NOMO-1 (cell line): Measurements from ENCODE around the gene SYNE2.

Experiments
- DNase-seq, 2 experiments: peaks; one replicate each; lab custom pipeline; 2025; ENCODE audit not compliant: unreplicated experiment in 2 of 2; lab: John Stamatoyannopoulos, UW

SYNE2 gene

GRCh38 chr14:64061706-64062105 is 208.9 kb downstream of the SYNE2 start:
- DNase-seq, result no peak

GRCh38 chr14:64062381-64063115 is 209.7 kb downstream of the SYNE2 start:
- DNase-seq, result no peak

DNA sequence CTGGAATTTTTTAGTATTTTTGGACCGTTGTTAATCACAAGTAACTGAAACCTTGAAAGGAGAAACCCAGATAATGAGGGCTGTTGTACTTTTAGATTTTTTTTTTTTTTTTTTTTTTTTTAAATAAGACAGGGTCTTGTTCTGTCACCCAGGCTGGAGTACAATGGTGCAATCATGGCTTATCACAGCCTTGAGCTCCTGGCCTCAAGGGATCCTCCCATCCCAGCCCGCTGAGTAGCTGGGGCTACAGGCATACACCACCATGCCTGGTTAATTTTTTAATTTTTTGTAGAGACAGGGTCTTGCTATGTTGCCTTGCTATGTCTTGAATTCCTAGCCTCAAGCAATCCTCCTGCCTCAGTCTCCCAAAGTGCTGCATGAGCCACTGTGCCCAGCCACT is 211.6 kb downstream of the SYNE2 start:
- DNase-seq, result no peak

DNA sequence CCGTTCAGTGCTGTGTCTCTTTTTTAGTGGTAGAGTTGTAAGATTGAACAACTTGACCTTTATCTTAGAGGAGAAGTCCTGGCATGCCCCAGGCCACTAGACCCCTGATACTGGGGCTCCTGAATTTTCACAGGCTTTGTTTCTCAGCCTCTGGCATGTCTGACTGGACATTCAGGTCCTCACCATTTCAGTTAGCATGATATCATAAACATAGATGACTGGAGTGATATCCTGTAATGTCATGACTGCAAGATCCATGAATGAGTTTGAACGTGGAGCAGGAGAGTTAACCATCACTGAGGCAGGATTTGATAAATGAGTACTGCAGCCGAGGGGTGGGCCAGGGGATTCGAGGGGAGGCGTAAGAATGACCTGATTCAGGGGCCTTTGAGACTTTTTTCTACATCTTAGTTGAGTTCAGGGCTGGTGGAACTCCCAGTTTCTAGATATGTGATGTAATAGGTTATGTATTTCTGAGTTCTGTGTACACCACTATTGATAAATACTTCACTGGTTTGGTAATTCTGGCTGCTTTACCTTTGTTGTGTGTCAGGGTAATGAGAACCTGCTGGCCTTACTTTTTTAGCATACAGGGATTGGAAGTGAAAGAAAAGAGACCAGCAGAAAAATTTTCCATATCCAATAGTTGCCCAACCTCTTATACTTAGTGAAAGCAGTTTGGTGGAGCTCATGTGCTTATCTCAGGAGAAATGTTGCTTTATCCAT is 217.0 kb downstream of the SYNE2 start:
- DNase-seq, result no peak

DNA sequence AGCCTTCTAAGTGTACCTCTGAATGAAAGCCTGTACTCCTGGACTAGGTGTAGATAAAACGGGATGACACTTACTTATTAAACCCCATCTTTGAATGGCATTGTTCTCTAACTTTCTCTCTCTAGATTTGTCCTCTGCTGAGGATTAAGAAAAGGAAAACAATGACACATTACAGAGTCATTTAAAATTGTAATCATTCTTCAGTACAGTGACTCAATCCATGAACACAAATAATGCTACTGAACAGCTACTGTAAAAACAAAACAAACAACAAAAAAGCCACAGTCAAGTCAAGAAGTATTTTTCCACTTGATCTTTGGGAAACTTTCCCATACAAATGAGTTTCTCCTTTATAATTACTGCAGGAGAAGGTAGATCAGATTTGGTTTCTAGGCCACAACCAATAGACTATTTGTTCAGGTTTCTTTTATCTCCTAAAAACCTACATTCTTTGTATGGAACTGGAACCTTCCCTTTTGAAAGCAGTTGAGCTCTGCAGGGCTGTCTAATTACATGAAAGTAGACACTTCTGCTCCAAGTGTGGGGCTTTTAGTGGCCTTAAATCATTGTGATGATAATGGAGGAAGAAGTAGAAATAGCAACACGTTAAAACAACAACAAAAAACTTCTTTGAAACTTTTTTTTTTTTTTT is 222.3 kb downstream of the SYNE2 start:
- DNase-seq, result no peak

GRCh38 chr14:64075613-64076005 is 222.8 kb downstream of the SYNE2 start:
- DNase-seq, result no peak

GRCh38 chr14:64080452-64080851 is 227.6 kb downstream of the SYNE2 start:
- no peak for DNase-seq

DNA sequence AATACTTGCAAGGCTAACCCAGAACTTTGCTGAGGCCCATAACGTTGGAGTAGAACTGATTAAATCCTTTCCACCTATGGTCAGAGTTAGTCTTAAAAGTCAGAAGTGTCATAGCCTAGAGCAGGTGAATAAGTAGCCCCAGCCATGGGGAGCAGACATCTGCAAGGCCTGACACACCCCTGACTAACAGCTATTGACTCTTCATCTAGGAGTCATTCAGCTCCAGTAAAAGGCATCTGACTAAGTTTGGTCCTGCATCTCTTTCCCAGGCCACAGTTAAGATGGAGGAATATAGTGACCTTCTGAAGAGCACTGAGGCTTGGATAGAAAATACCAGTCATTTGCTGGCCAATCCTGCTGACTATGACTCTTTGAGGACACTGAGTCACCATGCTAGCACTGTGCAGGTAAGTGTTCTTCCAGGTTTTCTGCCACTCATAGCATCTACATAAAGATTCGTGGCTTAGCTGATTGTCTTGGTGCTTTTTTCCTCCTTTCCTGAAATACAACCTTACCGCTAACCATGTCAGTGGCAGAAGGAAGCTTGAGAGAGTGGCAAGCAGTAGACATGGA is 228.5 kb downstream of the SYNE2 start:
- DNase-seq, result no peak

DNA sequence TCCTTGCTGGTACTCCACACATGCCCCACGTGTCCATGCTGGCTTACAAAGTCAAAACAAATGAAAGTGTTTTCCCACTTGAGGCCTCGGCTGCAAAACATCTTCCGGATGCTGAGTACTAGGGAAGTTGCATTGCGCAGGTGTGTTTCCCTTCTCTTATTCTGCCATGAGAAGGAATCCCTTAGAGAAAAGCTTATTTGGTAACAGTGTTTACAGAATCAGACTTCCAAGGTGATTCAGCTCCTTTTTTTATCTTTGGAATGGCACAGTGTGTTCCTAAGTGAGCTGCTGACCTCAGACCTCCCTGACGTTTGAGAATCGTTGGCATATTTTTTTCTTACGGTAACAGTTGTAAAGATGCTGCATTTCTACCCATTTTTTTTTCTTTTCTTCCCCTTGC is 230.0 kb downstream of the SYNE2 start:
- no peak for DNase-seq

DNA sequence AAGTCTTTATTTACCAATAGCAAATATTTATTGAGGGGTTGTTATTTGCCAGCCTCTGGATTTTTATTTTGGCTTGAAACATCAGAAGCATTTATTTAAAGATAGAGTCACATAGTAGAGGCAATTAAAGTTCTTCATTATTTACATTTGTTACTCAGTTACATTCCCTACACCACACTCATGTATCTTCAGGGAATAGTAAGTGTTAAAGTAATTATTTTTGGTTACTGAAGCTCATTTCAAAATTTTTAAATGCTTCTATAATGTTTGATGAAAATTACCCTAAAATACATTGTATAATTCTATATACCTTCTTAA is 235.8 kb downstream of the SYNE2 start:
- no peak for DNase-seq

GRCh38 chr14:64089920-64090319 is 237.1 kb downstream of the SYNE2 start:
- no peak for DNase-seq

DNA sequence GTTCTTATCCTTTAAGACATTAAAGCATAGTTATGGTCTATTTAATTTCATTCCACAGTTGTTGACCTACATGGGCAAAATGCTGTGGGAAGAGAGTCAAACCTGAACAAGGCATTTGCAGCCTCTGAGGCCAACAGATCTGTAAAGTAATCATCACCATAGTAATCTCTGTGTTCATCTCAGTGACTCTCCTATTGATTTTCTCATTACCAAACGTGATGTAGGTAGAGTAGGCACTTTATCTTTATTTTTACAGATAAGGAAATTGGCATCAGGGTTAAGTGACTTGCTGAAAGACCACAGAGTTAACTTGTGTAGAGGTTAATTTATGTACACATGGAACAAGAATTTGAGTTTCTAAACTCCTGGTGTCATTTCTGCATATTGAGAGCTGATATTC is 238.4 kb downstream of the SYNE2 start:
- DNase-seq, result no peak

- no peak for DNase-seq
Observed at GRCh38 chr14:64092338-64092737, 239.5 kb downstream of the SYNE2 start.

- DNase-seq, result no peak
Observed at GRCh38 chr14:64092940-64093339, 240.1 kb downstream of the SYNE2 start.

DNA sequence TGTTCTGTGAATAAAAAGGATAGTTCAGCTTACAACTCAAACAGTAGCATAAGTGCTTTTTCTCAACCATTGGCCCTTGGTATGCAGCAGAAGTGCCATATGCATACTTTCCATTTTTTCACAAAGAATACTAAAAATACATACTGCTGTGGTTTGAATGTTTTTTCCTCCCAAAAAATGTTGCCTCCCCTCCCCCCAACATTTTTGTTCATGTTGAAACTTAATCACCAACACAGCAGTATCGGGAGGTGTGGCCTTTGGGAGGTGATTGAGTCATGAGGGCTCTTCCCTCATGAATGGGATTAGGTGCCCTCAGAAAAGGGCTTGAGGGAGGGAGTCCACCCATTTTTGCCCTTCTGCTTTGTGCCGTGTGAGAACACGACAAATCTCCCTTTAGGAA is 242.8 kb downstream of the SYNE2 start:
- DNase-seq, result no peak

DNA sequence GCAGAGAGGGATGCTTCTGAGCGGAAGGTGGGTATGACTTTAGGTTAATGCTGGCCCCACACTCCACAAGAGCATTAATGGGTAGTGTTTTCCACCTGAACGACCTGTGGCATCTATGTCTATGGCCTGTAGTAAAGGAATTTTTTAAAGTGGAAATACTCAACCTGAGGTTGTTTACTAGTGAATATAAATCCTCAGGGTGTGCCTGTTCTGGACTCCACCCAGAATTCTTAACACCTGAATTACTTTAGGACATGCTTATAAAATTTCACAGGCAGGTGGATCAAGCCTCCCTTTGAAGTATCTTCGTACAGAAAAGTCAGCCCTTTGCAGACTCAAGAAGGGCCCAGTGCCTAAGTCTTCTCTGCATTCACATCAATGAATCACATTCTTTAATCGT is 245.3 kb downstream of the SYNE2 start:
- DNase-seq, result no peak

GRCh38 chr14:64107438-64107837 is 254.6 kb downstream of the SYNE2 start:
- no peak for DNase-seq

DNA sequence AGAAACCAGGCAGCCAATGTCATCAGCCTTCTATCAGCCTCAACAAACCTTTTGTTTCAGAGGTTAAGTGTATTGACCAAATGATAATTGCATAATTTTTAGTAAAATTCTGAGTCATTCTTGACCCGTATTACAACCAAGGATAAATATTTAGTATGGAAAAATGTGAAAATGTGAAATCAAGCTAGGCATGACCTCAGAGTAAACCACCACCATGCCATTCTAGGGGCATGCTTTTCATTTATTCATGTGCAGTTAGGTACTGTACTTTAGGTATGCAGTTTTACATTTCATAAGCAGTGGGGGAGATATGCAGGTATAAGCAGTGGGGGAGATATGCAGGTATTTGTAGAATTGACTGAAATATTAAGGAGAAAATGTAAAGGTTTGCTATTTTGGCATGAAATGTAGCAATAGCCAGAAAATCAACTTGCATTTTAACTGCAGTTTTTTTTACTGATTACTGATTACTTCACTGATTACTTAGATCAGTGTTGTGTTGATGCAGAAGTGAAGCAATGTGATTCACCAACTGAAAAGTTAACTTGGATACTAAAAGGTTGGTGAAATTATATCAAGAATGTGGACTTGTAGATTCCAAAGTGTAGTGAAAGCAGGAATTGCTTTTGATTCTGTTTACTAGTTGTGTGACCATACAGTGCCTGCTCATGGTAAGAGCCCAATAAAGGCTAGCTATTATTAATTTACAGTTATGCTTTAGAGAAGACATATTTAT is 257.2 kb downstream of the SYNE2 start:
- DNase-seq, result no peak

- no peak for DNase-seq
Observed at GRCh38 chr14:64110802-64111201, 258.0 kb downstream of the SYNE2 start.

DNA sequence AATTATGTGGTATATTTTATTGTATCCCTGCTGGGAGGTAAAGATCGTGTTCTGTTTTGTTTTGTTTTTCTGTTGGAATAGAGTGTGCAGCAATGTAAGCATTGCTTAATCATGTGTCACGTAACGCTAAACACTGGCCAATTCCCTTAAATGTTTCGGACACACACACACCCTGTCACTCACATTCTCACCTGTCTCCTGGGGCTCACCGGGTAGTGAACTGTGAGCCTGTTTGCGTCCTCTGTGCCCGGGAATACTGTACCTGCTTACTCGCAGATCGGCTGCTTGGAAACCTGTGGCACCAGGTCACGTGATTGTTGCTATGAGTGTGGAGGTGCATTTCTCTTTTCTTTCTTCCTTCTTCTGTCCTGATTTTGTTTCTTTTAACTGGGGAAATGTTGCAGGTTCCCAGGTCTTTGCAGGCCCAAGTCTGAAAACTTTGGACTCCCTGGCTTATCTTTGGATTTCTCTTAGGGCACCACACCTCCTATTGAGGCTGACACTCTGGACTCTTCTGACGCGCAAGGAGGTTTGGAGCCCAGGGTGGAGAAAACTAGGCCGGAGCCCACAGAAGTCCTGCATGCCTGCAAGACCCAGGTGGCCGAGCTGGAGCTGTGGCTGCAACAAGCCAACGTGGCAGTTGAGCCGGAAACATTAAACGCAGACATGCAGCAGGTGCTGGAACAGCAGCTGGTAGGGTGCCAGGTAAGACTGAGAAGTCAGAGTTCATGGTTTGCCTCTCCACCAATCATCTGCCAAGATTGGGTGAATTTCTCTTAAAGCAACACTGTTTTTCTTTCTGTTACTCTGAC is 260.3 kb downstream of the SYNE2 start:
- DNase-seq, result no peak
